Measurements from ENCODE around the gene ARHGDIB.

Gene ARHGDIB

GRCh38 chr12:14934511-14934910 lies 26.9 kb downstream of the ARHGDIB start:
- H3K4me3 ChIP-seq (ENCODE audit: low read depth in 1 of 2, low read length in 1 of 2), result no peak overlapping the region
- peaks cover 65% of the 10 kb centered on the region for H3K36me3 ChIP-seq
- H3K9me3 ChIP-seq, result no peaks in the 10 kb centered on the region
- TF ChIP-seq, protein P1, sequence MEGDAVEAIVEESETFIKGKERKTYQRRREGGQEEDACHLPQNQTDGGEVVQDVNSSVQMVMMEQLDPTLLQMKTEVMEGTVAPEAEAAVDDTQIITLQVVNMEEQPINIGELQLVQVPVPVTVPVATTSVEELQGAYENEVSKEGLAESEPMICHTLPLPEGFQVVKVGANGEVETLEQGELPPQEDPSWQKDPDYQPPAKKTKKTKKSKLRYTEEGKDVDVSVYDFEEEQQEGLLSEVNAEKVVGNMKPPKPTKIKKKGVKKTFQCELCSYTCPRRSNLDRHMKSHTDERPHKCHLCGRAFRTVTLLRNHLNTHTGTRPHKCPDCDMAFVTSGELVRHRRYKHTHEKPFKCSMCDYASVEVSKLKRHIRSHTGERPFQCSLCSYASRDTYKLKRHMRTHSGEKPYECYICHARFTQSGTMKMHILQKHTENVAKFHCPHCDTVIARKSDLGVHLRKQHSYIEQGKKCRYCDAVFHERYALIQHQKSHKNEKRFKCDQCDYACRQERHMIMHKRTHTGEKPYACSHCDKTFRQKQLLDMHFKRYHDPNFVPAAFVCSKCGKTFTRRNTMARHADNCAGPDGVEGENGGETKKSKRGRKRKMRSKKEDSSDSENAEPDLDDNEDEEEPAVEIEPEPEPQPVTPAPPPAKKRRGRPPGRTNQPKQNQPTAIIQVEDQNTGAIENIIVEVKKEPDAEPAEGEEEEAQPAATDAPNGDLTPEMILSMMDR (IDR thresholded peaks at IDR 0.05), result no peak
- no peaks in the 10 kb centered on the region for H3K27me3 ChIP-seq
- H3K27ac ChIP-seq, result no peak overlapping the region
- H3K4me1 ChIP-seq (ENCODE audit: control insufficient read depth in 1 of 2, insufficient read depth in 1 of 2, low read depth in 1 of 2, low read length in 1 of 2), result peaks cover 18% of the 10 kb centered on the region in 2 experiments

DNA sequence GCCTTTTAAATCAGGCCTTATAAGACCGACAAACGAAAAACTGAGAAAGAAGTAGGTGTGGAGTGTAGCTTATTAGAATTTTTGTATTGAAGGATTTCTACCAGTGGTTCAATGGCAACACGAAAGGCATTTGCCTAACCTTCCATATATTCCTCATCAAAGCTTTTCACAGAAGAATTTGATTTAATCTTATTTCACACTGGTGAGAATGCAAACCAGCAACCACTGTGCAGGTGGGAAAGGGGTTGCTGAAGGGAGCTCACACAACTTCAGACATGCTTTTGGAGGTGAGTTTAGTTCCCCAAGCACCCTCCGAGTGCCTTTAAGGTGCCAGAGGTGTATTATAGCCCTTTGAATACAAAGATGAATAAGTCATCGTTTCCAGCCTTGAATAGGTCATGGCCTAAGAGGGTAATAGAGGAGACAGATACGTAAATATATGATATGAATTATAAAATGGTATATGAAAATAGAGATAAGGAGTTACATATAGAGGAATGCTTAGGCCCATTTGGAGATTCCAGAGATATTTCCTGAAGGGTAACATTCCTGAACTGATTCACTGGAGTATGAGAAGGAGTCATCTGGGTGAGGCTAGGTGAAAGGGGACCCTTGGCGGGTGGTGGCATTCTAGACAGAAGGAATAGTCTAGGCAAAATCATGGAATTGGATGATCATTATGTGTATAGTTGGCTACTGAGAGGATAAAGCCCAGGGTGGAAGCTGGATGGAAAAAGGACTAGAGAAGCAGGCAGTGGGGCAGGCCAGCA lies 29.4 kb downstream of the ARHGDIB start:
- Histone ChIP-seq H3K9me3 (no peaks in the 10 kb centered on the region), H3K36me3 (peaks cover 68% of the 10 kb centered on the region), H3K4me1 (ENCODE audit: control insufficient read depth in 1 of 2, insufficient read depth in 1 of 2, low read depth in 1 of 2, low read length in 1 of 2) (no peaks in the 10 kb centered on the region), H3K27me3 (no peaks in the 10 kb centered on the region), H3K27ac (no peak overlapping the region), H3K4me3 (ENCODE audit: low read depth in 1 of 2, low read length in 1 of 2) (no peak overlapping the region)
- TF ChIP-seq, protein P1 (IDR thresholded peaks at IDR 0.05), result no peak

DNA sequence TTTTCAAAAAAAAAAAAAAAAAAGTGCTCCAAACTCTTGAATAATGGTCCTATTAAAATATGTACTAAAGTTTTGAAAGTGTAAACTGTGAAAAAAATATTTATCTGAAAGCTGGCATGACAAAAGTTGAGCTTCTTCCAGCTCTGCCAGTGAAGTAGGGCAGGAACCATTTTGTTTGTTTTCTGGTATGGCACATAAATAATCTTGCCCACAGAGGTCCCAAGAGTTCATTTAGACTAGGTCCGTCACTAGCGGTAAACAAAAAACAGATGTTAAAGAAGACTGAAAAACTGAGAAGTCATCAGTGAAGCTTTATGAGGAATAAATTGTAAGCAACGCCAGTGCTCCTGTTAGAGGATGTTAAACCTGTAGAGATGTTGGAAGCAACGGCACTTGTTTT lies 30.0 kb downstream of the ARHGDIB start:
- TF ChIP-seq, protein P1 (IDR thresholded peaks at IDR 0.05), result no peak
- Histone ChIP-seq H3K9me3 (no peaks in the 10 kb centered on the region), H3K4me3 (ENCODE audit: low read depth in 1 of 2, low read length in 1 of 2) (no peak overlapping the region), H3K36me3 (peaks cover 62% of the 10 kb centered on the region), H3K27me3 (no peaks in the 10 kb centered on the region), H3K4me1 (ENCODE audit: control insufficient read depth in 1 of 2, insufficient read depth in 1 of 2, low read depth in 1 of 2, low read length in 1 of 2) (no peaks in the 10 kb centered on the region), H3K27ac (no peak overlapping the region)

DNA sequence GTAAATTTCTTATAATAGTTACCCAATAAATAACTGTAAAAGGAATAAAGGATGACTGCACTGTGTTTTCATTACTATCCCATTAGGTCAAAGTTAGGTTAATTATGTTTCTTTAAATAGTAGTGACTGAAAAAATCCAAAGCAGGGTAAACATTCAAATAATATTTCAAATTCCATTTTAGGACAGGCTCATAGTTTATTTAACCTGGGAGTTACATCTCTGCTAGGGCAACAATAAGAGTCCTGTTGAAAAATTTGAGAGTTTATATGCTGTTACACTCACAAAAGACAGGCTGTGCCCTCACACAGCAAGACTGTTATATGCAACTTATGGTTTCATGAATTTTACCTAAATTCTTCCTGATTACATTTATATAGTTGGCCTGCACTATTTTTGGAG lies 31.1 kb downstream of the ARHGDIB start:
- Histone ChIP-seq H3K4me1 (ENCODE audit: control insufficient read depth in 1 of 2, insufficient read depth in 1 of 2, low read depth in 1 of 2, low read length in 1 of 2) (no peaks in the 10 kb centered on the region), H3K36me3 (peaks cover 55% of the 10 kb centered on the region), H3K9me3 (no peaks in the 10 kb centered on the region), H3K27ac (no peak overlapping the region), H3K4me3 (ENCODE audit: low read depth in 1 of 2, low read length in 1 of 2) (no peak overlapping the region), H3K27me3 (no peaks in the 10 kb centered on the region)
- TF ChIP-seq, protein P1 (IDR thresholded peaks at IDR 0.05), result no peak

DNA sequence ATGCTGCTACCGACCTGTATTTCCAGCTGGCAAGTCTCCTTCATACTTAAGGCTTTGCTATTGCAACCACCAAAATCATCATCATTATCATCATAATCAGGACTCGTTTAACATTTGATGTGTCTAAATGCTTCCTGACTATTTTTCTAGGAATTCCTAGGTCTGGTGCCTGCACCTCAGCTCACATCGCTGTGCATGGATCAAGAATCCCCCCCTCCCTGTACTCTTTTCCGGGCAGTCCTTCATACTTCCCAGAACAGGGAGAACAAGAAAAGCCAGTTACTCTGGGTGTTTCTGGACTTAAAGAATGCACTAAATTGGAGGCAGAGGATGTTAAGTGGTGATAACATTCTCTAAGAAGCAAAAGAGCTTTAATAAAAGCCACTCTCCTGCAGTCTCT lies 32.5 kb downstream of the ARHGDIB start:
- H3K9me3 ChIP-seq, result no peaks in the 10 kb centered on the region
- H3K4me1 ChIP-seq (ENCODE audit: control insufficient read depth in 1 of 2, insufficient read depth in 1 of 2, low read depth in 1 of 2, low read length in 1 of 2), result no peaks in the 10 kb centered on the region
- H3K27me3 ChIP-seq, result no peaks in the 10 kb centered on the region
- peaks cover 43% of the 10 kb centered on the region for H3K36me3 ChIP-seq
- no peak overlapping the region for H3K4me3 ChIP-seq (ENCODE audit: low read depth in 1 of 2, low read length in 1 of 2)
- H3K27ac ChIP-seq, result no peak overlapping the region
- TF ChIP-seq, protein P1 (IDR thresholded peaks at IDR 0.05), result no peak

All from neutrophil (primary cell).